Trophoblast cell (in vitro differentiated cells and primary cell): ENCODE results near the gene ZNF860.

Source experiments
- DNase-seq, 2 donors: peaks; one replicate each; pipeline ENCODE4 v3.0.0-alpha.2; 2016
- H2AFZ ChIP-seq: 2 replicates; pipeline ENCODE4 v1.6.1; 2013; ENCODE audit warnings: low read length, moderate library complexity, mild to moderate bottlenecking; ENCODE audit not compliant: insufficient read depth, poor library complexity
- H2AK5ac ChIP-seq: 2 replicates; pipeline ENCODE4 v1.6.1; 2013; ENCODE audit warnings: mild to moderate bottlenecking, low read length
- H2BK120ac ChIP-seq: 2 replicates; pipeline ENCODE4 v1.6.1; 2013; ENCODE audit warnings: low read length, mild to moderate bottlenecking, moderate library complexity; ENCODE audit not compliant: insufficient read depth, poor library complexity
- H2BK12ac ChIP-seq: 2 replicates; pipeline ENCODE4 v1.6.1; 2013; ENCODE audit warnings: mild to moderate bottlenecking, low read length, moderate library complexity
- H2BK5ac ChIP-seq: 2 replicates; pipeline ENCODE4 v1.6.1; 2013; ENCODE audit warnings: low read length, low read depth, moderate library complexity, mild to moderate bottlenecking; ENCODE audit not compliant: poor library complexity
- H3K14ac ChIP-seq: 2 replicates; pipeline ENCODE4 v1.6.1; 2013; ENCODE audit warnings: mild to moderate bottlenecking, low read length
- H3K18ac ChIP-seq: 2 replicates; pipeline ENCODE4 v1.6.1; 2013; ENCODE audit warnings: mild to moderate bottlenecking, low read length
- H3K23ac ChIP-seq: 2 replicates; pipeline ENCODE4 v1.6.1; 2013; ENCODE audit warnings: low read length
- H3K27ac ChIP-seq: 2 replicates; pipeline ENCODE4 v1.5.1; 2013; ENCODE audit warnings: low read depth, mild to moderate bottlenecking, inconsistent platforms, low read length, moderate library complexity
- H3K27me3 ChIP-seq: 2 replicates; pipeline ENCODE4 v1.6.1; 2013; ENCODE audit warnings: inconsistent platforms, mild to moderate bottlenecking, low read length, moderate library complexity; ENCODE audit not compliant: insufficient read depth
- H3K36me3 ChIP-seq, 2 experiments: 1 replicate in 1 of 2; 2 replicates in 1 of 2; pipeline ENCODE4 v1.6.1; 2013; ENCODE audit warnings: low read length in 2 of 2, mild to moderate bottlenecking in 2 of 2, moderate library complexity in 1 of 2; ENCODE audit not compliant: insufficient read depth in 2 of 2, control insufficient read depth in 1 of 2
- H3K4ac ChIP-seq: 2 replicates; pipeline ENCODE4 v1.6.1; 2013; ENCODE audit warnings: low read depth, mild to moderate bottlenecking, low read length, moderate library complexity
- H3K4me1 ChIP-seq, 2 experiments: 1 replicate in 1 of 2; 2 replicates in 1 of 2; pipeline ENCODE4 v1.6.1; 2013; ENCODE audit warnings: low read length in 2 of 2, mild to moderate bottlenecking in 2 of 2, moderate library complexity in 1 of 2; ENCODE audit not compliant: insufficient read depth in 2 of 2, control insufficient read depth in 1 of 2
- H3K4me2 ChIP-seq: 2 replicates; pipeline ENCODE4 v1.6.1; 2013; ENCODE audit warnings: inconsistent platforms, mild to moderate bottlenecking, low read length, moderate library complexity
- H3K4me3 ChIP-seq: 2 replicates; pipeline ENCODE4 v1.5.1; 2013; ENCODE audit warnings: mild to moderate bottlenecking, low read depth, low read length, inconsistent platforms
- H3K79me1 ChIP-seq: one replicate; pipeline ENCODE4 v1.6.1; 2013; ENCODE audit warnings: low read length
- H3K79me2 ChIP-seq: 2 replicates; pipeline ENCODE4 v1.6.1; 2013; ENCODE audit warnings: low read length, mild to moderate bottlenecking; ENCODE audit not compliant: control insufficient read depth, insufficient read depth, poor library complexity
- H3K9ac ChIP-seq: 2 replicates; pipeline ENCODE4 v1.6.1; 2013; ENCODE audit warnings: mild to moderate bottlenecking, low read length
- H3K9me3 ChIP-seq: 2 replicates; pipeline ENCODE4 v1.6.1; 2013; ENCODE audit warnings: low read depth, mild to moderate bottlenecking, control low read depth, inconsistent platforms, low read length; ENCODE audit not compliant: insufficient read depth
- H4K12ac ChIP-seq: 2 replicates; pipeline ENCODE4 v1.6.1; 2013; ENCODE audit warnings: low read depth, mild to moderate bottlenecking, low read length, moderate library complexity
- H4K8ac ChIP-seq: 2 replicates; pipeline ENCODE4 v1.6.1; 2013; ENCODE audit warnings: low read depth, mild to moderate bottlenecking, low read length, moderate library complexity
- H4K91ac ChIP-seq: one replicate; pipeline ENCODE4 v1.6.1; 2013; ENCODE audit warnings: low read depth, mild to moderate bottlenecking, low read length, moderate library complexity
- WGBS: extraction: QIAGEN DNeasy Blood & Tissue Kit; methylation state at CpG from one replicate; pipeline ENCODE4 v1.1.7; 2013; ENCODE audit warnings: missing lambda C conversion rate; ENCODE audit not compliant: insufficient read length, insufficient coverage; ENCODE audit errors: extremely low coverage; 5-methylcytosine and 5-hydroxymethylcytosine counted together

Gene ZNF860

GRCh38 chr3:31959951-31960792, 21.4 kb upstream of the ZNF860 start:
- Histone ChIP-seq H3K79me2 (no peaks in the 10 kb centered on the region), H3K4me3 (no peak overlapping the region), H3K9me3 (peaks cover 2% of the 10 kb centered on the region), H3K14ac (peak overlapping the region; percentile 67), H3K27ac (peak overlapping the region; percentile 84), H2BK12ac (peak overlapping the region; percentile 27), H3K79me1 (peaks cover 6% of the 10 kb centered on the region), H3K18ac (peak overlapping the region; percentile 63), H3K4me1 (peaks cover 5 to 11% of the 10 kb centered on the region in 2 experiments), H3K4me2 (peak overlapping the region; percentile 57), H3K9ac (no peak overlapping the region), H3K23ac (no peak overlapping the region), H4K91ac (peak overlapping the region; percentile 87), H3K27me3 (no peaks in the 10 kb centered on the region), H2BK120ac (peak overlapping the region; percentile 68), H2AK5ac (peak overlapping the region; percentile 35), H4K12ac (no peak overlapping the region), H3K36me3 (peaks cover 0 to 2% of the 10 kb centered on the region in 2 experiments), H2AFZ (no peak overlapping the region), H4K8ac (peak overlapping the region; percentile 18), H3K4ac (peak overlapping the region; percentile 24), H2BK5ac (peak overlapping the region; percentile 85)
- no CpG with 5 or more reads among the region's 7 CpGs for WGBS
- peak; percentile 42 to 63 for DNase-seq

GRCh38 chr3:31960793-31961431, 20.6 kb upstream of the ZNF860 start:
- Histone ChIP-seq H3K14ac (peak overlapping the region; percentile 67), H3K36me3 (no peaks in the 10 kb centered on the region), H3K9ac (no peak overlapping the region), H3K4me2 (peak overlapping the region; percentile 57), H3K79me1 (peaks cover 6% of the 10 kb centered on the region), H2BK120ac (peak overlapping the region; percentile 68), H4K91ac (peak overlapping the region; percentile 87), H2BK12ac (peak overlapping the region; percentile 27), H3K18ac (peak overlapping the region; percentile 63), H3K9me3 (no peaks in the 10 kb centered on the region), H4K12ac (no peak overlapping the region), H3K4me3 (no peak overlapping the region), H3K23ac (no peak overlapping the region), H2BK5ac (peak overlapping the region; percentile 36), H2AK5ac (peak overlapping the region; percentile 35), H4K8ac (no peak overlapping the region), H3K27me3 (no peaks in the 10 kb centered on the region), H3K4ac (peak overlapping the region; percentile 24), H3K79me2 (no peaks in the 10 kb centered on the region), H3K4me1 (peaks cover 5 to 11% of the 10 kb centered on the region in 2 experiments), H3K27ac (peak overlapping the region; percentile 84), H2AFZ (no peak overlapping the region)
- DNase-seq: no peak
- no CpG with 5 or more reads among the region's 4 CpGs for whole genome bisulfite sequencing

- no peak overlapping the region for H2BK5ac ChIP-seq
- H3K4me1 ChIP-seq: peaks cover 8 to 15% of the 10 kb centered on the region in 2 experiments
- H3K4me3 ChIP-seq: no peak overlapping the region
- no peak overlapping the region for H2AFZ ChIP-seq
- no peak overlapping the region for H3K27ac ChIP-seq
- no peak overlapping the region for H4K91ac ChIP-seq
- no peak overlapping the region for H4K8ac ChIP-seq
- no peak overlapping the region for H4K12ac ChIP-seq
- H3K18ac ChIP-seq: no peak overlapping the region
- no peak overlapping the region for H3K23ac ChIP-seq
- no peaks in the 10 kb centered on the region for H3K79me2 ChIP-seq
- no peaks in the 10 kb centered on the region for H3K9me3 ChIP-seq
- no peaks in the 10 kb centered on the region for H3K36me3 ChIP-seq
- H3K9ac ChIP-seq: no peak overlapping the region
- H3K4ac ChIP-seq: peak overlapping the region; percentile 52
- DNase-seq: no peak
- no CpG with 5 or more reads among the region's 2 CpGs for WGBS
- H2BK120ac ChIP-seq: no peak overlapping the region
- no peak overlapping the region for H2BK12ac ChIP-seq
- H2AK5ac ChIP-seq: no peak overlapping the region
- H3K4me2 ChIP-seq: no peak overlapping the region
- H3K14ac ChIP-seq: no peak overlapping the region
- peaks cover 10% of the 10 kb centered on the region for H3K79me1 ChIP-seq
- H3K27me3 ChIP-seq: no peaks in the 10 kb centered on the region
Measured at GRCh38 chr3:31962801-31963205, 18.7 kb upstream of the ZNF860 start.

GRCh38 chr3:31966978-31967591, 14.5 kb upstream of the ZNF860 start:
- Histone ChIP-seq H3K27me3 (no peaks in the 10 kb centered on the region), H2BK12ac (no peak overlapping the region), H4K8ac (no peak overlapping the region), H3K14ac (peak overlapping the region; percentile 79), H3K79me1 (peaks cover 9% of the 10 kb centered on the region), H3K18ac (peak overlapping the region; percentile 40), H3K4ac (peak overlapping the region; percentile 31), H4K91ac (peak overlapping the region; percentile 28), H3K4me3 (no peak overlapping the region), H3K4me2 (no peak overlapping the region), H3K27ac (no peak overlapping the region), H2BK5ac (peak overlapping the region; percentile 33), H3K9ac (no peak overlapping the region), H3K23ac (no peak overlapping the region), H3K36me3 (no peaks in the 10 kb centered on the region), H4K12ac (no peak overlapping the region), H3K4me1 (peaks cover 13 to 19% of the 10 kb centered on the region in 2 experiments), H2AFZ (no peak overlapping the region), H3K9me3 (no peaks in the 10 kb centered on the region), H2BK120ac (no peak overlapping the region), H3K79me2 (peaks cover 2% of the 10 kb centered on the region), H2AK5ac (no peak overlapping the region)
- no peak for DNase-seq
- WGBS: no CpG with 5 or more reads among the region's 4 CpGs
